ENCODE results near the gene RAD9A.
A peak's percentile ranks its signal among the peaks of the same experiment; 100 is the strongest.

Gene RAD9A

DNA sequence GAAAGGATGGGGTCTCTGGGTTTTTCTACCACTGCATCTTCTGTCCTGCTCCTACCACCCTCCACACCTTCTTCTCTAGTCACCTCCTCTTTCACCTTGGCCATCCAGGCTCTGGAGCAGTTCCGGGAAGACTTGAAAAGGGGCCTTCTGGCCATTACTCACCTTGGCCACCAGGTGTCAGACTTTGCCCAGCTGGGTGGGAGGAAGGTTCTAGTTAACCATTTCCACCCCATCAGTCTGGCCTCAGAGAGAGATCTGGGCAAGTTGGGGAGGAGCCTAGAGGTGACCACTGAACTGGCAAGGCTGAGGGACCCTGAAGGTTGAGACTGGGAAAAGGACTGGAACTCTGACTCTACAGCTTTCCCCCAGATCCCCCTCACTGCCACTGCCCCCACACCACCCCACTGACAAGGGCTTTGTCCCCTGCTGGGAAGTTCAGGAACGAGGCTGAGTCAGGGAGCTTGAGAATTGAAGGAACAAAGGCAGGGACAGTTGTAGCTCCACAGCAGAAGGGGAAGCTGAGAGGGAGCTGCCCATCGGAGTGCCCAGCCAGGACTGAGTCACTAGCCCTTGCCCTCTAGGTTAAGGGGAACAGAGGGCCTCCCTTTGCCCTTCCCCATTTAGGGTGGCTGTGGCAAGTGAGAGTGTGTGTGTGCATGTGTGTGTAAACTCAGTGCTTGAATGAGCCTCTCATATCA, 34.8 kb upstream of the RAD9A start:
- peak in 1 of 2 donors; percentile 52 for DNase-seq (ENCODE audit: extremely low read depth in 1 of 2, low read depth in 1 of 2)

GRCh38 chr11:67357831-67358670, 33.7 kb upstream of the RAD9A start:
- no peak for DNase-seq (ENCODE audit: extremely low read depth in 1 of 2, low read depth in 1 of 2)

DNA sequence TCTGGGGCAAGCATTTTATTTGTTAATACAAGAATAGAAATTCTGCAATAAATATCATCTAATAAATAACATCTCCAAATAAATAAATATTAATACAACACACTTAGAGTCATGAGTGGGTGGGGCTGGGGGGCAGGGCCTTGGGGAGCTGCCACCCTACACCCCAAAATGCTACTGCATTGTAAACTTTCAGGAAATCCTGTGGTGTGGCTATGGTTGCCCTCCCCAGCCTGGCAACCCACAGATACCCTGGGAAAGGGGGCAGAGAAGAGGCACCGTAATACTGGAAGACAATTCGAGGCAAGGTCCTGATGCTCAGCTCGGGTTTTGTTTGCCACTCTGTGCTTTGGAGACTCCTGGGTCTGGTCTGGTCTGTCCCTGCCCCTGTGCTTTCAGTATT, 27.6 kb upstream of the RAD9A start:
- DNase-seq (ENCODE audit: extremely low read depth in 1 of 2, low read depth in 1 of 2) = no peak

DNA sequence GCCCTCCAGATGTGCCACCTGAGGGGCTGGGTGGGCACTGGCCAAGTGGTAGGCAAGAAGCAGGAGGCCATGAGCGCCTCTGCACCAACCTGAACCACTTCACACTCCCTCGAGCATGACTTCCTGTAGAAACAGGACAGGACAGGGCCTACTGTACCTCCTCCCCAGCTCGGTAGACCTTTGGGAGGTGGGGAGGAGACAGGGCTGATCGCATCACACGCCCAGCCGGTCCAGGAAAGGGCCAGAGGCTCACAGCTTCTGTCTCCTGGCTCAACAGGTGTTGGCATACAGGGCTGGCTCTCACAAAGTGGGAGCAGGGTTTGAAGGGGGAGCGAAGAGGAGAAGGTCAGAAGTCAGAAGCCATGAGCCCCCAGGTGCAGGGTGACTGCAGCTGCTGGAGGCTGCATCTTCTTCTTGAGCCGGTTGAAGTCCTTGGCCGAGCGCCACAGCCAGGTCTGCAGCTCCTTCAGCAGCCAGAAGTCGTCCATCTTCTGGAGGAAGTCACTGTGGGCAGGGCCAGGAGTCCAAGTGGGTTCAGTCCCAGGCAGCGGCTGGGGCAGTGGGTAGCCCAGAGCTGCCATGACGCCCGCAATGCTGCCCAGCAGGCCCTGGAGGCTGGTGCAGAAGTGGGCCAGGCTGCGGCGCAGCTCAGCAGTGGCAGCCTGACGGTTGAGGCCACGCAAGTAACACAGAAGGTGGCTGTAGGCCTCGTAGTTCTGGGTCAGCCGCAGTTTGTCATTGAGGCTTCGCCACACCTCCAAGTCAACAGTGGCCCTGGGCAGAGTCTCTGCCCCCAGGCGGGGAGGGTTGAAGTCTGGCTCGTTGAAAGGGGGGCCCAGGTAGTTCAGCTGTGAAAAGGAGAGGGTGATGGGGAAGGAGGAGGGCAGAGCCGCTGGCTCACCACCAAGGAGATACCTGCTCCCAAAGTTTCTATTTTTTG, 26.7 kb upstream of the RAD9A start:
- no peak for DNase-seq (ENCODE audit: extremely low read depth in 1 of 2, low read depth in 1 of 2)

- DNase-seq (ENCODE audit: extremely low read depth in 1 of 2, low read depth in 1 of 2) = no peak
Measured at GRCh38 chr11:67365736-67366444, 25.9 kb upstream of the RAD9A start.

GRCh38 chr11:67366546-67366945, 25.2 kb upstream of the RAD9A start:
- no peak for DNase-seq (ENCODE audit: extremely low read depth in 1 of 2, low read depth in 1 of 2)

GRCh38 chr11:67366961-67367760, 24.6 kb upstream of the RAD9A start:
- no peak for DNase-seq (ENCODE audit: extremely low read depth in 1 of 2, low read depth in 1 of 2)

GRCh38 chr11:67367761-67368227, 24.0 kb upstream of the RAD9A start:
- no peak for DNase-seq (ENCODE audit: extremely low read depth in 1 of 2, low read depth in 1 of 2)

DNA sequence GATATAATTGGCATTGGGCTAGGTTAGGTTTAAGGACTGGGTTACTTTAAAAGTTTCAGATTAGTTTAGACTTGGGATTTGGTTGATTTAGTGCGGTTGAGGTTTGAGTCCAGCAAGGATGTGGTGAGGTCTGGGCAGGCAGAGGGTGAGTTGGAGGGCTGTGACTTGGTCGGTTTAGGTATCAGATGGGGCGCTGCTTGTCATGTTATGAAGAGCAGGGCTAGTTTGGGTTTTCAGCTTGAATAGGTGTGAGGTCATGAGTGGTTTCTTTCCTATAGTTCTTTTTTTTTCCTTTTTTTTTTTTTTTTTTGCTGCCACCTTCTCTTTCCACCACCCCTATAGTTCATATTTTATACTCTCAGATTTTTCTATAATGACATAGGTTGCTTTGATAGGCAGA, 23.2 kb upstream of the RAD9A start:
- no peak for DNase-seq (ENCODE audit: extremely low read depth in 1 of 2, low read depth in 1 of 2)

DNA sequence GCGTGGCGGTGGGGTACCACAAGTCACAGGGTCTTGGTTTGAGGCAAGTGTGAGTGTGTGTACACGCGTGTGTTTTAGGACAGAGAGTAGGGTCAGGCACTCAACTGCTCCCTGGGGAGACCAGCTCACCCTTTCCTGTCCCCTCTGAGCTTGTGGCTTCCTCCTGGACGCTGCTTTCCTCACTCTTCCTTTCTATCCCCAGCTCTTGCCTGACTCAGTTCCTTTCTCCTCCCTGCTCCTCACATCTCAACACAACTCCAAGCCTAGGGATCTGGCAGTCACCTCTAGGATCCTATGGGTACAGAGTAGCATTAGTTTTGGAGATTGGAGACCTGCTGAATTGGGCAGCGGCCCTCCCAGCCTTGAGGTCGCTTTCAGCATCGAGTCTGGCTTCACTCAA, 22.5 kb upstream of the RAD9A start:
- no peak for DNase-seq (ENCODE audit: extremely low read depth in 1 of 2, low read depth in 1 of 2)

DNA sequence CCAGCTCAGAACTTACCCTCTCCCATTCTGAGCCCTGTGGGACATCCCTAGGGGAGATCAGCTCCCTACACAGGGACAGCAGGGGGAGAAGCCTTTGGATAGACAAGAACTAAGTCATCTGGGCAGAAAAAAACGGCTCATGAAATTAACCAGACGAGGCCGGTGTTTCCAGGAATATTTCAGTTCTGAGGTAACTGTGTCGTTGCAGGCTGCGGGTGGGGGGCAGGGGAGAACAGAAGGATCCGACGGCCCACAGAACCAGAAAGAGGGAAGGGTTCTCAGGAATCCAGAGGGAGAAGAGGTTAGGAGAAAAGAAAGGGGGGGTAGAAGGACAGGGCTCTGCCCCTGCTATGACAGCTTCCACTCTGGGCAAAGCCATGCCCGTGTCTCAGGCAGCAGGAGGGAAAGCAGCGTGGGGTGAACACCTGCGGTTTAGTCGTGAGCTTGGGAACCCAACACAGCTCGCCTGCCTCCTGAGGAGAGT, 21.9 kb upstream of the RAD9A start:
- DNase-seq (ENCODE audit: extremely low read depth in 1 of 2, low read depth in 1 of 2) = no peak

GRCh38 chr11:67370351-67371076, 21.3 kb upstream of the RAD9A start:
- DNase-seq (ENCODE audit: extremely low read depth in 1 of 2, low read depth in 1 of 2) = no peak

GRCh38 chr11:67371189-67371910, 20.4 kb upstream of the RAD9A start:
- no peak for DNase-seq (ENCODE audit: extremely low read depth in 1 of 2, low read depth in 1 of 2)

GRCh38 chr11:67371911-67372320, 19.9 kb upstream of the RAD9A start:
- DNase-seq (ENCODE audit: extremely low read depth in 1 of 2, low read depth in 1 of 2) = no peak

- DNase-seq (ENCODE audit: extremely low read depth in 1 of 2, low read depth in 1 of 2) = no peak
Measured at GRCh38 chr11:67372321-67372992, 19.3 kb upstream of the RAD9A start.

DNA sequence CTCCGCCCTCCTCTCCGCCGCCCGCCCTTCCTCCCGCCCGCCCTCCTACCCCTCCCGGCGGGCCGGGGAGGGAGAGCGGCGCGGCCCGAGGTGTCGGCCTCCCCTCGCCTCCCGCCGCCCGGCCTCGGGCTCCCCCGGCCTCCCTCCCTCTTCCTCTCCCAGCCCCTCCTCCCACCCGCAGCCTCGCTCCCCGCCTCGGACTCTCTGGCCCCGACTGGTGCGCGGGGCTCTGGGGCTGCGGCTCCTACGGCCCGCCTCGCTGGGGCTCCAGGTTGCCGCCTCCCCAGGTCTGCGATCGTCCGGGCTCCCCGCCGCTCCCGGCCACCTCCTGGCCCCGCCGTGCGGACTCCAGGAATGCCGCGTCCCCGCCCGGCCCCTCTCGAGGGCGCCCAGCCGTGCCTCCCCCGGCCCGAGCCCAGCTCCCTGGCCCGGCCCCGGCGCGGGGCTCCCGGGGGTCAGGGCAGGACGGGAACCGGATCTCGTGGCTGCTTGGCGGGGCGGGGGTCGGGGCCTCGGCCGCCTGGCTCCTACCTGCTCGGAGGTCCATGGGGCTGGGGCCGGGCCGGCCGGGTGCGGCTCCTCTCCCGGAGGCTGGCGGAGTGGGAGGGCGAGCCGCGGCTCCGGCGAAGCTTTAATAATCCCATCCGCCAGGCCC, 18.7 kb upstream of the RAD9A start, which contains the start of gene CLCF1:
CLCF1 (minus strand) TSS at position 606 of the 655 bp plus-strand sequence; CDS start at position 547, 59 bp downstream.
- no peak for DNase-seq (ENCODE audit: extremely low read depth in 1 of 2, low read depth in 1 of 2)

Data from stimulated activated CD8-positive, alpha-beta memory T cell treated with anti-CD3 and anti-CD28 coated beads, Interleukin-7, amount 100 ng/mL, for 48 hours (primary cell).